Measurements from ENCODE around the gene KIR3DL2. TPM values are rescaled to one million over a fixed set of nuclear protein-coding genes. Genes with fewer than 3 reads are reported as not detected.
"Not testable (repeated sequence)": the region's sequence is repeated elsewhere in the genome, so short reads cannot be mapped to it uniquely, and the experiment has no call there.

KIR3DL2 gene
- not detected for total RNA-seq
- long read RNA-seq, partial matches to known transcripts = 0 of 1 reads
- long read RNA-seq, other reads (novel, unspliced or antisense) = 0 of 1 reads

DNA sequence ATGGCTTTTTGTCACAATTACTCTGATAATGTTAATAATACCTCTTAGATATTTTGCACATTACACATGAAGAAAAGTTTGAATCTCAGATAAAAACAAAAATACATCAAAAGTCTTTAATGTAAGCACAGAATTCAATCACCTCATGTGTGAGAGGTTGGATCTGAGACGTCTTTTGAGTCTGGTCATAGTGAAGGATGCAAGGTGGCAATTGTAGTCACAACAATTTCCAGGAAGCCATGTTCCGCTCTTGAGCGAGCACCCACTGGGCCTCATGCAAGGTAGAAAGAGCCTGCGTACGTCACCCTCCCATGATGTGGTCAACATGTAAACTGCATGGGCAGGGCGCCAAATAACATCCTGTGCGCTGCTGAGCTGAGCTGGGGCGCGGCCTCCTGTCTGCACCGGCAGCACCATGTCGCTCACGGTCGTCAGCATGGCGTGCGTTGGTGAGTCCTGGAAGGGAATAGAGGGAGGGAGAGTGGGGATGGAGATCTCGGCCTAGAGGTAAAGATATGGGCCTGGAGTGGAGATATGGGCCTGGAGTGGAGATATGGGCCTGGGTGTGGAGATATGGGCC, at the start of gene KIR3DL2:
TSS of gene KIR3DL2 (plus strand) at position 383 of the 580 bp plus-strand sequence. CDS start at position 416, 33 bp downstream.
- intact Hi-C loops (cut with micrococcal nuclease); H3K36me3 ChIP-seq; H3K4me3 ChIP-seq; H3K4me1 ChIP-seq; H3K27ac ChIP-seq (replicated peaks); DNase-seq; H3K9me3 ChIP-seq (replicated peaks): not testable (repeated sequence)
- peaks cover 33% of the 10 kb centered on the region for H3K27me3 ChIP-seq (ENCODE audit: low read depth)

DNA sequence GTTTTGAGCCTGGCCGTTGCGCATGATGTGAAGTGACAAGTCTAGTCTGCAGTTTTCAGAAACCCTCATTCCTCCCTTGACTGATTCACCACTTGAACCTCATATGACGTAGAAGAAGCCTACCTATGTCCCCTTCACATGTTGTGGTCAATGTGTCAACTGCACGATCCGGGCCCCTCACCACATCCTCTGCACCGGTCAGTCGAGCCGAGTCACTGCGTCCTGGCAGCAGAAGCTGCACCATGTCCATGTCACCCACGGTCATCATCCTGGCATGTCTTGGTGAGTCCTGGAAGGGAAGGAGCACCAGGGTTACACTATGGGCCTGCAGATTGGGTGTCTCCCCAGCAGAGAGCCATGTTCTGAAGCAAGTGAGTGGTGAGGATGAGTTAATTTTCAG, 46.8 kb upstream of the KIR3DL2 start, which contains the start of gene KIR2DL4:
TSS of gene KIR2DL4 (plus strand) at position 201 of the 400 bp plus-strand sequence. CDS start at position 243, 42 bp downstream.
- Histone ChIP-seq H3K27me3 (ENCODE audit: low read depth) (peaks cover 43% of the 10 kb centered on the region), H3K4me3 (no peak within 1 kb of the TSS), H3K9me3 (replicated peaks) (peaks cover 4% of the 10 kb centered on the region), H3K27ac (replicated peaks) (no peak within 1 kb of the TSS), H3K4me1 (no peaks in the 10 kb centered on the region), H3K36me3 (no peaks in the 10 kb centered on the region)
- intact Hi-C loops (cut with micrococcal nuclease) = no loop called here
- no peak for DNase-seq
- TF ChIP-seq, protein P1, sequence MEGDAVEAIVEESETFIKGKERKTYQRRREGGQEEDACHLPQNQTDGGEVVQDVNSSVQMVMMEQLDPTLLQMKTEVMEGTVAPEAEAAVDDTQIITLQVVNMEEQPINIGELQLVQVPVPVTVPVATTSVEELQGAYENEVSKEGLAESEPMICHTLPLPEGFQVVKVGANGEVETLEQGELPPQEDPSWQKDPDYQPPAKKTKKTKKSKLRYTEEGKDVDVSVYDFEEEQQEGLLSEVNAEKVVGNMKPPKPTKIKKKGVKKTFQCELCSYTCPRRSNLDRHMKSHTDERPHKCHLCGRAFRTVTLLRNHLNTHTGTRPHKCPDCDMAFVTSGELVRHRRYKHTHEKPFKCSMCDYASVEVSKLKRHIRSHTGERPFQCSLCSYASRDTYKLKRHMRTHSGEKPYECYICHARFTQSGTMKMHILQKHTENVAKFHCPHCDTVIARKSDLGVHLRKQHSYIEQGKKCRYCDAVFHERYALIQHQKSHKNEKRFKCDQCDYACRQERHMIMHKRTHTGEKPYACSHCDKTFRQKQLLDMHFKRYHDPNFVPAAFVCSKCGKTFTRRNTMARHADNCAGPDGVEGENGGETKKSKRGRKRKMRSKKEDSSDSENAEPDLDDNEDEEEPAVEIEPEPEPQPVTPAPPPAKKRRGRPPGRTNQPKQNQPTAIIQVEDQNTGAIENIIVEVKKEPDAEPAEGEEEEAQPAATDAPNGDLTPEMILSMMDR (IDR thresholded peaks at IDR 0.05; ENCODE audit: borderline replicate concordance) = no peak

DNA sequence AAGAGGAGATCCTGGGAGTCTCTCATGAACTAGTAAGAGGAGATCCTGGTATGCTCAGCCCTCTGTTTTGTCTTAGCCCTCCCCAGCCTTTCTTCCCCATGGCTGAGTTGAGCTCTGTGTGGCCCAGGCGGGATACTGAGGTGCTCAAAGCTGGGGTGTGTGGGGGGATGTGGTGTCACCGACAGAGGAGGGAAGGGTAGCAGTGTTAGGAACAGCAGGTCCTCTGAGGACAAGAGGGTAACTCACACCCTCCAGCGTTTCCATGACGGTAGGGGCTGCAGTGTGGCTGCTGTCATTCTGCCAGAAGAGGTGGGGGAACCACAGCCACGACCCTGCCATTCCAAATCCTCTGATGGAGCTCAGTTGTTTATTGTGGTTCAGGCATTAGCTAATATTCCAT, 46.1 kb upstream of the KIR3DL2 start:
- Histone ChIP-seq H3K36me3 (no peaks in the 10 kb centered on the region), H3K9me3 (replicated peaks) (peaks cover 5% of the 10 kb centered on the region), H3K4me1 (no peaks in the 10 kb centered on the region), H3K4me3 (no peak overlapping the region), H3K27ac (replicated peaks) (no peak overlapping the region), H3K27me3 (ENCODE audit: low read depth) (peaks cover 43% of the 10 kb centered on the region)
- DNase-seq = no peak
- intact Hi-C loops (cut with micrococcal nuclease) = no loop called here
- TF ChIP-seq, protein P1 (IDR thresholded peaks at IDR 0.05; ENCODE audit: borderline replicate concordance) = no peak

DNA sequence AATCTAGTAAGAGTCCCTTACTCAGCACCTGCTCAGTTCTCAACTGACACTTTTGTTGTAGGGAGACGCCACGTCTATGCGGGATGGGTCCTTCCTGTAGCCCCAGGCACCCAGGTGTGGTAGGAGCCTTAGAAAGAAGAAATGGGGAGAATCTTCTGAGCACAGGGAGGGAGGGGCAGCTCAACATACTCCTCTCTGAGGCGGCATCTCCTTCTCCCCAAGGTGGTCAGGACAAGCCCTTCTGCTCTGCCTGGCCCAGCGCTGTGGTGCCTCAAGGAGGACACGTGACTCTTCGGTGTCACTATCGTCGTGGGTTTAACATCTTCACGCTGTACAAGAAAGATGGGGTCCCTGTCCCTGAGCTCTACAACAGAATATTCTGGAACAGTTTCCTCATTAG, 45.7 kb upstream of the KIR3DL2 start:
- Histone ChIP-seq H3K36me3 (no peaks in the 10 kb centered on the region), H3K27me3 (ENCODE audit: low read depth) (peaks cover 43% of the 10 kb centered on the region), H3K4me3 (no peak overlapping the region), H3K4me1 (no peaks in the 10 kb centered on the region), H3K27ac (replicated peaks) (no peak overlapping the region), H3K9me3 (replicated peaks) (peaks cover 5% of the 10 kb centered on the region)
- no peak for DNase-seq
- intact Hi-C loops (cut with micrococcal nuclease) = no loop called here
- TF ChIP-seq, protein P1 (IDR thresholded peaks at IDR 0.05; ENCODE audit: borderline replicate concordance) = no peak

DNA sequence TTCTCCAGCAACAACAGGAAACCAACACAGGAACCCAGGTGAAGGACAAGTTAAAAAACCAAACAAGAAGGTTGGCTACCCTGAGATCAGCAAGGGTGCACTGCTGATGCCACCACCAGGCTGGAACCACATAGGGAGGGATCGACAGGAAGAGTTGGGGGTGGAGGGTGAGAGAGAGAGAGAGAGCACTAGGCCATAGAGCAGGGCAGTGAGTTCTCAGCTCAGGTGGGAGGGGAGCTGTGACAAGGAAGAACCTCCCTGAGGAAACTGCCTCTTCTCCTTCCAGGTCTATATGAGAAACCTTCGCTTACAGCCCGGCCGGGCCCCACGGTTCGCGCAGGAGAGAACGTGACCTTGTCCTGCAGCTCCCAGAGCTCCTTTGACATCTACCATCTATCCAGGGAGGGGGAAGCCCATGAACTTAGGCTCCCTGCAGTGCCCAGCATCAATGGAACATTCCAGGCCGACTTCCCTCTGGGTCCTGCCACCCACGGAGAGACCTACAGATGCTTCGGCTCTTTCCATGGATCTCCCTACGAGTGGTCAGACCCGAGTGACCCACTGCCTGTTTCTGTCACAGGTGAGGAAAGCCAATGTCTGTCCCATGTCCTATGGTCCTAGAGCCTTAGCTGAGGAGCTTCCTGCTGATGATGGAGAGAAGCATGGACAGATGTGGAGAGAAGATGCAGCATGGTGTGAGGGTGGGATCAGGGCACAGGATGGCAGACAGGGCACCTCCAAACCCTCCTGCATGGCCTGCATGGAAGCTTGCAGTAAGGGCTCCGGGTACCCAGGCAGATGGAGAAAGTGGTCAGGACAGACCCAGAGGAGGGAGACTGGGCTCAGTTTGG, 44.4 kb upstream of the KIR3DL2 start:
- intact Hi-C loops (cut with micrococcal nuclease) = no loop called here
- Histone ChIP-seq H3K36me3 (no peaks in the 10 kb centered on the region), H3K9me3 (replicated peaks) (peaks cover 5% of the 10 kb centered on the region), H3K4me1 (no peaks in the 10 kb centered on the region), H3K27ac (replicated peaks) (no peak overlapping the region), H3K27me3 (ENCODE audit: low read depth) (peaks cover 43% of the 10 kb centered on the region), H3K4me3 (no peak overlapping the region)
- no peak for DNase-seq
- TF ChIP-seq, protein P1 (IDR thresholded peaks at IDR 0.05; ENCODE audit: borderline replicate concordance) = no peak

DNA sequence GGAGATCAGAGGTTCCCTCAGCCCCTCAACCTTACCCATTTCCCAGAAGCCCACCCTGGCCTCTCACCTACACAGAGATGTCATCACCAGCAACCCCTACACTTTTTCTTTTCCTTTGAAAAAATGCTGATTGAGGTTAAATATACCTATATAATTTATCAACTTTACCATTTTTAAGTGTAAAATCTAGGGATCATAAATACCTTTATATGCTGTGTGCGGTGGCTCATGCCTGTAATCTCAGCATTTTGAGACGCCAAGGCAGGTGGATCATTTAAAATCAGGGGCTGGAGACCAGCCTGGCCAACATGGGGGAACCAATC, 43.8 kb upstream of the KIR3DL2 start:
- Histone ChIP-seq H3K36me3 (no peaks in the 10 kb centered on the region), H3K4me1 (no peaks in the 10 kb centered on the region), H3K27me3 (ENCODE audit: low read depth) (peaks cover 43% of the 10 kb centered on the region), H3K4me3 (no peak overlapping the region), H3K27ac (replicated peaks) (no peak overlapping the region), H3K9me3 (replicated peaks) (peaks cover 8% of the 10 kb centered on the region)
- TF ChIP-seq, protein P1 (IDR thresholded peaks at IDR 0.05; ENCODE audit: borderline replicate concordance) = no peak
- intact Hi-C loops (cut with micrococcal nuclease) = no loop called here
- no peak for DNase-seq

DNA sequence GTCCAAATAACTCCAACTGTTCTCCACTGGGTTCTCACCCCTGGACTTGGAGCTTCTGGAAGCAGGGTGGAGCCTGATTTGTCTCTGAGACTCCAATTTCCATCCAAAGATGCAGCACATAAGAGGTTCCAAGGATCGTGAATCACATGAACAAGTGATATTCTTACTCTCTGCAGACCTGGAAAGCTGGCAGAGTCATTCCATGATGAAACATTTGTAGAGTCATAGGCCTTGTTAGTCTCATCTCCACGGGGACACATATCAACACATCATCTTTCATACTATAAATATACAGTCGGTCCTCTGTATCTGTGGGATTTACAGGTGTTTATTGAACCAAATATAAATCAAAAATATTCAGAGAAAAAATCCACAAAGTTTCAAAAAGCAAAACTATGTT, 35.7 kb upstream of the KIR3DL2 start:
- H3K36me3 ChIP-seq; DNase-seq; H3K27ac ChIP-seq (replicated peaks); H3K4me3 ChIP-seq; intact Hi-C loops (cut with micrococcal nuclease); H3K4me1 ChIP-seq: not testable (repeated sequence)
- H3K9me3 ChIP-seq (replicated peaks) = peaks cover 15% of the 10 kb centered on the region
- H3K27me3 ChIP-seq (ENCODE audit: low read depth) = peaks cover 23% of the 10 kb centered on the region

DNA sequence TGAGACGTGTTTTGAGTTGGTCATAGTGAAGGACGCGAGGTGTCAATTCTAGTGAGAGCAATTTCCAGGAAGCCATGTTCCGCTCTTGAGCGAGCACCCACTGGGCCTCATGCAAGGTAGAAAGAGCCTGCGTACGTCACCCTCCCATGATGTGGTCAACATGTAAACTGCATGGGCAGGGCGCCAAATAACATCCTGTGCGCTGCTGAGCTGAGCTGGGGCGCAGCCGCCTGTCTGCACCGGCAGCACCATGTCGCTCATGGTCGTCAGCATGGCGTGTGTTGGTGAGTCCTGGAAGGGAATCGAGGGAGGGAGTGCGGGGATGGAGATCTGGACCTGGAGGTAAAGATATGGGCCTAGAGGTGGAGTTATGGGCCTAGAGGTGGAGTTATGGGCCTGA, 34.0 kb upstream of the KIR3DL2 start, which contains the start of gene KIR3DL1:
TSS of gene KIR3DL1 (plus strand) at position 218 of the 400 bp plus-strand sequence.
- peaks cover 38% of the 10 kb centered on the region for H3K27me3 ChIP-seq (ENCODE audit: low read depth)
- H3K36me3 ChIP-seq; DNase-seq; intact Hi-C loops (cut with micrococcal nuclease); H3K27ac ChIP-seq (replicated peaks); H3K4me1 ChIP-seq; H3K4me3 ChIP-seq: not testable (repeated sequence)
- peaks cover 14% of the 10 kb centered on the region for H3K9me3 ChIP-seq (replicated peaks)
